OCI-LY7 (cell line): ENCODE data around the gene CPEB1. TPM values are rescaled to one million over a fixed set of nuclear protein-coding genes. Genes with fewer than 3 reads are reported as not detected.

ENCODE experiments used
- Bru-seq: library from RNA; stranded (reverse); fragments of 400-500 nt; gene quantifications from one replicate; lab custom pipeline; 2021; lab: Mats Ljungman, UMichigan
- BruChase-seq, 2 experiments: library from RNA; stranded (reverse); fragments of 400-500 nt; gene quantifications; one replicate each; lab custom pipeline; 2021; lab: Mats Ljungman, UMichigan
- BruUV-seq: library from RNA; stranded (reverse); fragments of 400-500 nt; replicated peaks from 2 replicates; lab custom pipeline; 2021; lab: Mats Ljungman, UMichigan
- CTCF ChIA-PET: fragments of 300-600 bp; sonication (Branson Sonifier 250); formaldehyde crosslinking; loops from one replicate; lab custom pipeline; 2022; ENCODE audit warnings: antibody characterized with exemption; ENCODE audit not compliant: unreplicated experiment; lab: Charles Lee
- POLR2A ChIA-PET: fragments of 300-600 bp; sonication (Branson Sonifier 250); formaldehyde crosslinking; loops from one replicate; lab custom pipeline; 2022; ENCODE audit warnings: antibody characterized with exemption; lab: Charles Lee
- DNase-seq: peaks from one replicate; pipeline ENCODE4 v3.0.0-alpha.2; 2015; ENCODE audit warnings: low spot score
- H2AFZ ChIP-seq: fragments of 200-600 bp; sonication (generic), shearing (Covaris generic); 2 replicates; pipeline ENCODE4 v1.6.1; 2014; ENCODE audit warnings: mild to moderate bottlenecking, antibody characterized with exemption, low read length, moderate library complexity
- H3K27ac ChIP-seq: fragments of 200-600 bp; sonication (generic); 2 replicates; pipeline ENCODE4 v1.5.1; 2014; ENCODE audit warnings: mixed run types, low read depth, mild to moderate bottlenecking, moderate library complexity, low read length, inconsistent platforms; ENCODE audit not compliant: poor library complexity, severe bottlenecking
- H3K36me3 ChIP-seq: fragments of 200-600 bp; sonication (generic); 2 replicates; pipeline ENCODE4 v1.6.1; 2014; ENCODE audit warnings: mild to moderate bottlenecking, antibody characterized with exemption, low read length, moderate library complexity, mixed read lengths; ENCODE audit not compliant: insufficient read depth
- H3K4me1 ChIP-seq: fragments of 200-600 bp; sonication (generic); 2 replicates; pipeline ENCODE4 v1.5.1; 2014; ENCODE audit warnings: mild to moderate bottlenecking, low read length; ENCODE audit not compliant: insufficient read depth, poor library complexity, severe bottlenecking
- H3K4me2 ChIP-seq: fragments of 200-600 bp; sonication (generic); 2 replicates; pipeline ENCODE4 v1.6.1; 2014; ENCODE audit warnings: mild to moderate bottlenecking, low read length
- H3K4me3 ChIP-seq: fragments of 200-600 bp; sonication (generic); 2 replicates; pipeline ENCODE4 v1.5.1; 2014; ENCODE audit warnings: mild to moderate bottlenecking, low read depth, low read length; ENCODE audit not compliant: poor library complexity, severe bottlenecking
- H3K79me2 ChIP-seq: fragments of 200-600 bp; sonication (generic); 2 replicates; pipeline ENCODE4 v1.6.1; 2016; ENCODE audit warnings: low read depth, mild to moderate bottlenecking, low read length, moderate library complexity, mixed read lengths; ENCODE audit not compliant: insufficient read depth
- H3K9me2 ChIP-seq: fragments of 200-600 bp; sonication (generic); 2 replicates; pipeline ENCODE4 v1.6.1; 2016; ENCODE audit warnings: mild to moderate bottlenecking, low read length, mixed read lengths; ENCODE audit not compliant: insufficient read depth
- H3K9me3 ChIP-seq: fragments of 200-600 bp; sonication (generic); 2 replicates; pipeline ENCODE4 v1.6.1; 2014; ENCODE audit warnings: mild to moderate bottlenecking, mixed run types, low read length, mixed read lengths
- H4K20me1 ChIP-seq: fragments of 200-600 bp; sonication (generic); 2 replicates; pipeline ENCODE4 v1.6.1; 2014; ENCODE audit warnings: mild to moderate bottlenecking, antibody characterized with exemption, low read length, moderate library complexity, mixed read lengths; ENCODE audit not compliant: insufficient read depth
- EZH2phosphoT487 ChIP-seq: fragments of 200-600 bp; sonication (generic); IDR thresholded peaks from 2 replicates; pipeline ENCODE4 v1.6.1; 2018; ENCODE audit warnings: low read depth, borderline replicate concordance, mild to moderate bottlenecking, mixed run types, antibody characterized with exemption, low read length, moderate library complexity, mixed read lengths
- intact Hi-C: fragments of 100-400 bp; cut with micrococcal nuclease; formaldehyde crosslinking; loops from one replicate; pipeline ENCODE4 v1.10.0; 2022; ENCODE audit not compliant: unreplicated experiment
- long read RNA-seq: library from polyadenylated mRNA; stranded (forward); transcript quantifications from one replicate; pipeline ENCODE4 v2.0.0, GENCODE V29; 2022
- total RNA-seq, 2 experiments: library from RNA; depleted of rRNA in 1 of 2; stranded (reverse); fragments of >200 nt in 1 of 2; shearing (Covaris generic) in 1 of 2; gene quantifications; 2 replicates each; pipeline ENCODE4 v1.2.3, GENCODE V29; 2014 to 2022
- TF ChIP-seq, protein P1 (sequence below): fragments of 200-600 bp; sonication (generic); conservative IDR thresholded peaks from 2 replicates; pipeline ENCODE4 v1.5.1; 2014; ENCODE audit warnings: mild to moderate bottlenecking, antibody characterized with exemption, low read length, moderate library complexity, mixed read lengths

Gene CPEB1
- total RNA-seq (2014; rRNA removed; shearing (Covaris generic)) (not detected in 2 replicates), total RNA-seq (2022) (not detected in 2 replicates), Bru-seq, nascent RNA (not detected), BruChase-seq, experiment 1, labeled RNA remaining after a 6-hour chase (not detected), BruChase-seq, experiment 2, labeled RNA remaining after a 2-hour chase (percentile 2 among the genes with signal in this experiment)
- long read RNA-seq, result 0 reads

DNA sequence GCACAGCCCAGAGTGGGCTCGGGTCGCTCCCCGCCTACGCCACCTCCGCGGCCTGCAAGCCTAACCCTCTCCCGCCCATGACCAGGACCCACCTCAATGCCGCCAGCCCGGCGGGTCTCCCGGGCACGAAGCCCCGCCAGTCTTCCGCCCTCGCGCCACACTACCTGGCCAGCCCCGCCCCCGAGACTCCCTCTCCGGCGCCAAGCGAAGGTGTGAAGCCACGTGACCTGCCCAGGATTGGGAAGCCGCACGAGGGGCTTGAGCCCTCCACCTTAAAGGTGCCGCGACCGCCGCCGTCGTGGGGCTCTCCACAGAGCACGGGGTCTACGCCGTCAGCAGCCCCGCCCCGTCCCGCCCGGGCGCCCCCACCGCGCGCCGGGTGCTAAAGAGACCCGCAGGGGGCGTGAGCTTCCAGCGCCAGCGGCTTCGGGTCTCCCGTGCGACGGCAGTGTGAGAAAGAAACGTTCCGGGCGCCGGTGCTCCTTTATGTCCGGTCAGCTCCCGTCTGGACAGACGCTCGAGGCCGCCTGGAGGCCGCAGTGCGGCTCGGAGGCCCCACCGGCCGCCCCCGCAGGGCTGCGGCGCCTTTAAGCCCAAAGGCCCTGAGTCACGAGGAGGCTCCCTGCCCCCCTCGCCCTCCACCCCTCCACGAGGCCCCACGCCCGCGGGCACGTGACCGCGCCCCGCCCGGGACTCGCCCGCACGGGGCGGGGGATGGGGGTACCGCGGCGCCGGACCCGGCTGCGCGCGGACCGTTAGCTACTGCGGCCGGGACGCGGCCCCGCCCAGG, at the start of gene CPEB1:
CPEB1 (minus strand) TSS at position 319 of the 790 bp plus-strand sequence. CDS start 18,904 bp downstream, outside the sequence.
- ChIA-PET CTCF (no interaction called here), POLR2A (no interaction called here)
- no peak within 1 kb of the TSS for H3K4me2 ChIP-seq
- no peaks in the 10 kb centered on the region for H3K36me3 ChIP-seq
- no peak within 1 kb of the TSS for H2AFZ ChIP-seq
- DNase-seq, result no peak
- no TSS peak for BruUV-seq
- H3K27ac ChIP-seq, result no peak within 1 kb of the TSS
- H3K79me2 ChIP-seq, result no peaks in the 10 kb centered on the region
- H3K4me1 ChIP-seq, result no peaks in the 10 kb centered on the region
- no peak within 1 kb of the TSS for H3K4me3 ChIP-seq
- H3K9me2 ChIP-seq, result no peaks in the 10 kb centered on the region
- no peaks in the 10 kb centered on the region for H4K20me1 ChIP-seq
- no peaks in the 10 kb centered on the region for H3K9me3 ChIP-seq
- intact Hi-C loops, result no loop called here
- no peak for TF ChIP-seq EZH2phosphoT487
- TF ChIP-seq, protein P1, sequence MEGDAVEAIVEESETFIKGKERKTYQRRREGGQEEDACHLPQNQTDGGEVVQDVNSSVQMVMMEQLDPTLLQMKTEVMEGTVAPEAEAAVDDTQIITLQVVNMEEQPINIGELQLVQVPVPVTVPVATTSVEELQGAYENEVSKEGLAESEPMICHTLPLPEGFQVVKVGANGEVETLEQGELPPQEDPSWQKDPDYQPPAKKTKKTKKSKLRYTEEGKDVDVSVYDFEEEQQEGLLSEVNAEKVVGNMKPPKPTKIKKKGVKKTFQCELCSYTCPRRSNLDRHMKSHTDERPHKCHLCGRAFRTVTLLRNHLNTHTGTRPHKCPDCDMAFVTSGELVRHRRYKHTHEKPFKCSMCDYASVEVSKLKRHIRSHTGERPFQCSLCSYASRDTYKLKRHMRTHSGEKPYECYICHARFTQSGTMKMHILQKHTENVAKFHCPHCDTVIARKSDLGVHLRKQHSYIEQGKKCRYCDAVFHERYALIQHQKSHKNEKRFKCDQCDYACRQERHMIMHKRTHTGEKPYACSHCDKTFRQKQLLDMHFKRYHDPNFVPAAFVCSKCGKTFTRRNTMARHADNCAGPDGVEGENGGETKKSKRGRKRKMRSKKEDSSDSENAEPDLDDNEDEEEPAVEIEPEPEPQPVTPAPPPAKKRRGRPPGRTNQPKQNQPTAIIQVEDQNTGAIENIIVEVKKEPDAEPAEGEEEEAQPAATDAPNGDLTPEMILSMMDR, result no peak

DNA sequence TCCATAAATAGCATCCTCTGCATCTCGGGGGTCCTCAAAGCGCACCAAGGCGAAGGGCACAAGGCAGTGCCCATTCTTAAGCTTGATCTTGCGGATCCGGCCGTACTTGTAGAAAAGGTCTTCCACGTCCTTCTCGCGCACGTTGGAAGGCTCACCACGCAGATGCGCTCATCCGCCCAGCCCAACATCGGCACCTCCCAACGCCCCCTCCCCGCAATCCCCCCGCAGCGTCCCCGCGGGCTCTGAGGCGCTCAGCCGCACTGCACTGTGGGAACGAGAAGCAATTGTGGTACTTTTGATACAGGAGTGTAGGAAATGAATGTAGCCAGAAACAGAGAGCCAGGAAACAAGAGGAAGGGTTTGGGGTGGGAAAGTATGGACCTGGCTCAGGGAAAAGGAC, 45.0 kb upstream of the CPEB1 start:
- DNase-seq, result no peak
- intact Hi-C loops, result no loop called here
- H3K27ac ChIP-seq, result no peak overlapping the region
- no peak overlapping the region for H3K4me3 ChIP-seq
- no peak overlapping the region for H3K4me2 ChIP-seq
- H3K9me3 ChIP-seq, result no peaks in the 10 kb centered on the region
- no peaks in the 10 kb centered on the region for H4K20me1 ChIP-seq
- H3K79me2 ChIP-seq, result no peaks in the 10 kb centered on the region
- POLR2A ChIA-PET, result no interaction called here
- no peaks in the 10 kb centered on the region for H3K9me2 ChIP-seq
- TF ChIP-seq, protein P1, result no peak
- CTCF ChIA-PET, result no interaction called here
- peaks cover 8% of the 10 kb centered on the region for H3K4me1 ChIP-seq
- BruUV-seq, result no TSS peak
- H2AFZ ChIP-seq, result no peak overlapping the region
- H3K36me3 ChIP-seq, result no peaks in the 10 kb centered on the region

DNA sequence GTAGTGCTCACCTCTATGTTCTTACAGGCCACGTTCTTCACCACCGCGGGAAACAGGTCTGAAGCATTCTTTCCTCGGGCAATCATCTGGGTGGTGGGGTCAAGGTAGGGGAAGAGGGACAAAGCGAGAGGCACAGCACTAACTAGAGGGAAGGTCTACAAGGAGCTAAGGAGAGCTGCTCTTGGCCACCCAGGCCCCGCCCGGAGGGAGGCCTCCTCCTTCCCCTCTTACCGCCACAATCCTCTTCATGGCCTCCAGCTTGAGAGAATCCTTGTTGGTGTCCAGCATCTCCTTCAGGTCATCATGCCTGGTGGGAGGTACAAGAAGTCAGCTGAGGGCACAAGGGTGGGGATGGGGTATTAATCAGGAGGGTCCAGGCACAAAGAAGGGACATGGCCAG, 42.0 kb upstream of the CPEB1 start:
- Histone ChIP-seq H3K4me3 (no peak overlapping the region), H3K4me1 (peaks cover 8% of the 10 kb centered on the region), H2AFZ (no peak overlapping the region), H3K9me2 (no peaks in the 10 kb centered on the region), H3K79me2 (no peaks in the 10 kb centered on the region), H3K27ac (no peak overlapping the region), H4K20me1 (no peaks in the 10 kb centered on the region), H3K36me3 (no peaks in the 10 kb centered on the region), H3K9me3 (no peaks in the 10 kb centered on the region), H3K4me2 (no peak overlapping the region)
- no TSS peak for BruUV-seq
- TF ChIP-seq EZH2phosphoT487, result no peak
- TF ChIP-seq, protein P1, result no peak
- DNase-seq, result no peak
- ChIA-PET POLR2A (no interaction called here), CTCF (no interaction called here)
- intact Hi-C loops, result no loop called here
